ENCODE data around the gene POLDIP2. TPM values are rescaled to one million over a fixed set of nuclear protein-coding genes. Genes with fewer than 3 reads are reported as not detected.

The POLDIP2 gene
- polyA plus RNA-seq, 1 of the 3 experiments (the other 2 are of a cell fraction), result 98.1 TPM

DNA sequence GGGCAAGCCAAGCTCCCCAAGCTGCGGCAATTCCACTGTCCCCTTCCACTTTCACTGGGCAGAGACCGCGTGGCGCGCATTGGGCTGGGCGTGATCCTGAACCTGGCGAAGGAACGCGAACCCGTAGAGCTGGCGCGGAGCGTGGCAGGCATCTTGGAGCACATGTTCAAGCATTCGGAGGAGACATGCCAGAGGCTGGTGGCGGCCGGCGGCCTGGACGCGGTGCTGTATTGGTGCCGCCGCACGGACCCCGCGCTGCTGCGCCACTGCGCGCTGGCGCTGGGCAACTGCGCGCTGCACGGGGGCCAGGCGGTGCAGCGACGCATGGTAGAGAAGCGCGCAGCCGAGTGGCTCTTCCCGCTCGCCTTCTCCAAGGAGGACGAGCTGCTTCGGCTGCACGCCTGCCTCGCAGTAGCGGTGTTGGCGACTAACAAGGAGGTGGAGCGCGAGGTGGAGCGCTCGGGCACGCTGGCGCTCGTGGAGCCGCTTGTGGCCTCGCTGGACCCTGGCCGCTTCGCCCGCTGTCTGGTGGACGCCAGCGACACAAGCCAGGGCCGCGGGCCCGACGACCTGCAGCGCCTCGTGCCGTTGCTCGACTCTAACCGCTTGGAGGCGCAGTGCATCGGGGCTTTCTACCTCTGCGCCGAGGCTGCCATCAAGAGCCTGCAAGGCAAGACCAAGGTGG lies 24.0 kb upstream of the POLDIP2 start:
- ChIA-PET POLR2A (interaction anchor here (1.0 to 1.8 kb wide), 2 partner anchors 24 to 45 kb away, joined by 3 to 11 read pairs; partner anchors contain the start of genes SLC46A1 and TNFAIP1), CTCF (interaction anchor here (1.1 to 1.4 kb wide), 3 partner anchors 11 to 24 kb away, joined by 3 to 6 read pairs (median 3); partner anchors contain the start of genes SLC46A1 and VTN)
- H4K20me1 ChIP-seq (ENCODE audit: insufficient read depth), result peaks cover 23% of the 10 kb centered on the region; the same call in 1 of the 2 replicates
- no peaks in the 10 kb centered on the region for H3K9me2 ChIP-seq
- no peak for TF ChIP-seq RFX5 (IDR thresholded peaks at IDR 0.05; ENCODE audit: low read length)
- no peak for TF ChIP-seq TCF12 (IDR thresholded peaks at IDR 0.05)
- no peak for TF ChIP-seq MAX (IDR thresholded peaks at IDR 0.05; ENCODE audit: low read depth)
- no peak for TF ChIP-seq CHD2 (IDR thresholded peaks at IDR 0.05; ENCODE audit: low read length, partially characterized antibody)
- TF ChIP-seq ELF1 (IDR thresholded peaks at IDR 0.05), result no peak
- TF ChIP-seq, protein P1, sequence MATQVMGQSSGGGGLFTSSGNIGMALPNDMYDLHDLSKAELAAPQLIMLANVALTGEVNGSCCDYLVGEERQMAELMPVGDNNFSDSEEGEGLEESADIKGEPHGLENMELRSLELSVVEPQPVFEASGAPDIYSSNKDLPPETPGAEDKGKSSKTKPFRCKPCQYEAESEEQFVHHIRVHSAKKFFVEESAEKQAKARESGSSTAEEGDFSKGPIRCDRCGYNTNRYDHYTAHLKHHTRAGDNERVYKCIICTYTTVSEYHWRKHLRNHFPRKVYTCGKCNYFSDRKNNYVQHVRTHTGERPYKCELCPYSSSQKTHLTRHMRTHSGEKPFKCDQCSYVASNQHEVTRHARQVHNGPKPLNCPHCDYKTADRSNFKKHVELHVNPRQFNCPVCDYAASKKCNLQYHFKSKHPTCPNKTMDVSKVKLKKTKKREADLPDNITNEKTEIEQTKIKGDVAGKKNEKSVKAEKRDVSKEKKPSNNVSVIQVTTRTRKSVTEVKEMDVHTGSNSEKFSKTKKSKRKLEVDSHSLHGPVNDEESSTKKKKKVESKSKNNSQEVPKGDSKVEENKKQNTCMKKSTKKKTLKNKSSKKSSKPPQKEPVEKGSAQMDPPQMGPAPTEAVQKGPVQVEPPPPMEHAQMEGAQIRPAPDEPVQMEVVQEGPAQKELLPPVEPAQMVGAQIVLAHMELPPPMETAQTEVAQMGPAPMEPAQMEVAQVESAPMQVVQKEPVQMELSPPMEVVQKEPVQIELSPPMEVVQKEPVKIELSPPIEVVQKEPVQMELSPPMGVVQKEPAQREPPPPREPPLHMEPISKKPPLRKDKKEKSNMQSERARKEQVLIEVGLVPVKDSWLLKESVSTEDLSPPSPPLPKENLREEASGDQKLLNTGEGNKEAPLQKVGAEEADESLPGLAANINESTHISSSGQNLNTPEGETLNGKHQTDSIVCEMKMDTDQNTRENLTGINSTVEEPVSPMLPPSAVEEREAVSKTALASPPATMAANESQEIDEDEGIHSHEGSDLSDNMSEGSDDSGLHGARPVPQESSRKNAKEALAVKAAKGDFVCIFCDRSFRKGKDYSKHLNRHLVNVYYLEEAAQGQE (IDR thresholded peaks at IDR 0.05; ENCODE audit: low read depth, low read length), result no peak
- TF ChIP-seq FOSL2 (IDR thresholded peaks at IDR 0.05; ENCODE audit: borderline replicate concordance, low read depth), result no peak
- TF ChIP-seq RAD21 (IDR thresholded peaks at IDR 0.05; ENCODE audit: low read length), result no peak
- no peak for TF ChIP-seq RXRA (IDR thresholded peaks at IDR 0.05; ENCODE audit: borderline replicate concordance, low read depth)
- TF ChIP-seq SIN3A (IDR thresholded peaks at IDR 0.05; ENCODE audit: borderline replicate concordance, low read depth, low read length), result no peak
- no peak for TF ChIP-seq USF1 (IDR thresholded peaks at IDR 0.05; ENCODE audit: borderline replicate concordance, low read depth)
- TF ChIP-seq, protein P2, sequence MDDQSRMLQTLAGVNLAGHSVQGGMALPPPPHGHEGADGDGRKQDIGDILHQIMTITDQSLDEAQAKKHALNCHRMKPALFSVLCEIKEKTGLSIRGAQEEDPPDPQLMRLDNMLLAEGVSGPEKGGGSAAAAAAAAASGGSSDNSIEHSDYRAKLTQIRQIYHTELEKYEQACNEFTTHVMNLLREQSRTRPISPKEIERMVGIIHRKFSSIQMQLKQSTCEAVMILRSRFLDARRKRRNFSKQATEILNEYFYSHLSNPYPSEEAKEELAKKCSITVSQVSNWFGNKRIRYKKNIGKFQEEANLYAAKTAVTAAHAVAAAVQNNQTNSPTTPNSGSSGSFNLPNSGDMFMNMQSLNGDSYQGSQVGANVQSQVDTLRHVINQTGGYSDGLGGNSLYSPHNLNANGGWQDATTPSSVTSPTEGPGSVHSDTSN (IDR thresholded peaks at IDR 0.05), result no peak
- no peak for TF ChIP-seq EP300 (IDR thresholded peaks at IDR 0.05; ENCODE audit: borderline replicate concordance in 1 of 2, low read depth in 1 of 2, low read length in 1 of 2)
- TF ChIP-seq JUND (IDR thresholded peaks at IDR 0.05), result no peak
- no peak for TF ChIP-seq YY1 (IDR thresholded peaks at IDR 0.05; ENCODE audit: low read depth)
- H3K4me2 ChIP-seq, result no peak overlapping the region
- no peak overlapping the region; a peak in 1 of 4 replicates for H3K27ac ChIP-seq (ENCODE audit: low read depth in 2 of 2, low read length in 1 of 2)
- peaks cover 28% of the 10 kb centered on the region; the same call in 1 of the 2 replicates for H3K79me2 ChIP-seq (ENCODE audit: insufficient read depth)
- no peak overlapping the region for H3K4me3 ChIP-seq (ENCODE audit: low read depth in 2 of 2, low read length in 1 of 2)
- no peak for DNase-seq
- H2AFZ ChIP-seq (ENCODE audit: low read depth), result no peak overlapping the region
- H3K4me1 ChIP-seq (ENCODE audit: control insufficient read depth in 1 of 2, insufficient read depth in 2 of 2, low read depth in 1 of 2, low read length in 1 of 2), result peaks cover 7 to 14% of the 10 kb centered on the region in 2 experiments; a peak in 2 of 4 replicates
- H3K27me3 ChIP-seq (ENCODE audit: insufficient read depth), result no peaks in the 10 kb centered on the region
- peaks cover 4 to 18% of the 10 kb centered on the region in 2 experiments for H3K36me3 ChIP-seq (replicated peaks in 1 of 2; ENCODE audit: control insufficient read depth in 1 of 2, insufficient read depth in 2 of 2, low read length in 1 of 2)
- 96% methylated on average over 70 of the region's 72 CpGs for WGBS (ENCODE audit: low lambda C conversion rate)
- H3K9me3 ChIP-seq, result no peaks in the 10 kb centered on the region
- H3K9ac ChIP-seq, result no peak overlapping the region
- H3F3A ChIP-seq (replicated peaks; ENCODE audit: insufficient read depth), result no peaks in the 10 kb centered on the region

All from SK-N-SH (cell line).